ENCODE results near the gene DCDC2C. TPM values are rescaled to one million over a fixed set of nuclear protein-coding genes. Genes with fewer than 3 reads are reported as not detected.

Gene DCDC2C
- polyA plus RNA-seq, 3 donors: not detected

GRCh38 chr2:3654531-3655225 is 48.7 kb upstream of the DCDC2C start:
- Mint-ChIP-seq H3K4me3 (no peak overlapping the region), H3K27ac (no peak overlapping the region), H3K36me3 (no peaks in the 10 kb centered on the region), H3K9me3 (peaks cover 0 to 8% (median 0%) of the 10 kb centered on the region in 7 donors), H3K27me3 (ENCODE audit: low read depth in 3 of 3) (peaks cover 10 to 32% (median 28%) of the 10 kb centered on the region in 3 donors), H3K4me1 (peaks cover 11% of the 10 kb centered on the region)
- Histone ChIP-seq H3K27me3 (ENCODE audit: control insufficient read depth in 2 of 2, insufficient read depth in 2 of 2, low read length in 2 of 2) (peaks cover 0 to 17% of the 10 kb centered on the region in 2 donors), H3K9me3 (replicated peaks in 1 of 2; ENCODE audit: control insufficient read depth in 1 of 2, insufficient read depth in 1 of 2, low read length in 2 of 2) (no peaks in the 10 kb centered on the region), H3K79me2 (ENCODE audit: insufficient read depth, low read length) (no peaks in the 10 kb centered on the region), H3K4me3 (replicated peaks in 1 of 3; ENCODE audit: low read depth in 2 of 3, low read length in 3 of 3) (no peak overlapping the region), H3K27ac (ENCODE audit: low read depth in 1 of 2, low read length in 2 of 2) (no peak overlapping the region), H2AFZ (ENCODE audit: insufficient read depth, low read depth, low read length, poor library complexity, severe bottlenecking) (no peak overlapping the region), H3K36me3 (replicated peaks in 1 of 2; ENCODE audit: control insufficient read depth in 1 of 2, insufficient read depth in 2 of 2, low read length in 2 of 2) (no peaks in the 10 kb centered on the region), H4K20me1 (ENCODE audit: insufficient read depth, low read length) (no peaks in the 10 kb centered on the region), H3K9ac (ENCODE audit: insufficient read depth, low read length, poor library complexity, severe bottlenecking) (no peak overlapping the region), H3K4me1 (ENCODE audit: control insufficient read depth in 1 of 2, insufficient read depth in 2 of 2, low read length in 2 of 2) (peaks cover 2 to 10% of the 10 kb centered on the region in 2 donors), H3K4me2 (replicated peaks; ENCODE audit: extremely low read depth, low read length, poor library complexity, severe bottlenecking) (no peak overlapping the region)
- no peak for DNase-seq
- TF ChIP-seq, protein P1, sequence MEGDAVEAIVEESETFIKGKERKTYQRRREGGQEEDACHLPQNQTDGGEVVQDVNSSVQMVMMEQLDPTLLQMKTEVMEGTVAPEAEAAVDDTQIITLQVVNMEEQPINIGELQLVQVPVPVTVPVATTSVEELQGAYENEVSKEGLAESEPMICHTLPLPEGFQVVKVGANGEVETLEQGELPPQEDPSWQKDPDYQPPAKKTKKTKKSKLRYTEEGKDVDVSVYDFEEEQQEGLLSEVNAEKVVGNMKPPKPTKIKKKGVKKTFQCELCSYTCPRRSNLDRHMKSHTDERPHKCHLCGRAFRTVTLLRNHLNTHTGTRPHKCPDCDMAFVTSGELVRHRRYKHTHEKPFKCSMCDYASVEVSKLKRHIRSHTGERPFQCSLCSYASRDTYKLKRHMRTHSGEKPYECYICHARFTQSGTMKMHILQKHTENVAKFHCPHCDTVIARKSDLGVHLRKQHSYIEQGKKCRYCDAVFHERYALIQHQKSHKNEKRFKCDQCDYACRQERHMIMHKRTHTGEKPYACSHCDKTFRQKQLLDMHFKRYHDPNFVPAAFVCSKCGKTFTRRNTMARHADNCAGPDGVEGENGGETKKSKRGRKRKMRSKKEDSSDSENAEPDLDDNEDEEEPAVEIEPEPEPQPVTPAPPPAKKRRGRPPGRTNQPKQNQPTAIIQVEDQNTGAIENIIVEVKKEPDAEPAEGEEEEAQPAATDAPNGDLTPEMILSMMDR (IDR thresholded peaks at IDR 0.05): no peak
- intact Hi-C loops (cut with micrococcal nuclease): loop anchor here in 1 of 2 donors (5.0 kb wide), 1 partner anchor 1532 kb away; no protein-coding TSS in a partner anchor
- 87% methylated on average over 21 of the region's 21 CpGs for WGBS (ENCODE audit: insufficient coverage)

GRCh38 chr2:3655871-3656761 is 47.3 kb upstream of the DCDC2C start:
- Mint-ChIP-seq H3K9me3 (peaks cover 0 to 12% (median 0%) of the 10 kb centered on the region in 7 donors), H3K27me3 (ENCODE audit: low read depth in 3 of 3) (peaks cover 10 to 30% (median 24%) of the 10 kb centered on the region in 3 donors), H3K27ac (no peak overlapping the region), H3K36me3 (no peaks in the 10 kb centered on the region), H3K4me3 (no peak overlapping the region), H3K4me1 (peaks cover 7% of the 10 kb centered on the region)
- H3K27me3 ChIP-seq (ENCODE audit: control insufficient read depth in 2 of 2, insufficient read depth in 2 of 2, low read length in 2 of 2): peaks cover 0 to 17% of the 10 kb centered on the region in 2 donors
- DNase-seq: no peak
- intact Hi-C loops (cut with micrococcal nuclease): no loop called here
- TF ChIP-seq, protein P1 (IDR thresholded peaks at IDR 0.05): no peak
- no peaks in the 10 kb centered on the region for H3K9me3 ChIP-seq (replicated peaks in 1 of 2; ENCODE audit: control insufficient read depth in 1 of 2, insufficient read depth in 1 of 2, low read length in 2 of 2)
- no peak overlapping the region for H3K4me2 ChIP-seq (replicated peaks; ENCODE audit: extremely low read depth, low read length, poor library complexity, severe bottlenecking)
- no peak overlapping the region for H3K9ac ChIP-seq (ENCODE audit: insufficient read depth, low read length, poor library complexity, severe bottlenecking)
- no peaks in the 10 kb centered on the region for H3K36me3 ChIP-seq (replicated peaks in 1 of 2; ENCODE audit: control insufficient read depth in 1 of 2, insufficient read depth in 2 of 2, low read length in 2 of 2)
- 92% methylated on average over 21 of the region's 28 CpGs for WGBS (ENCODE audit: insufficient coverage)
- H2AFZ ChIP-seq (ENCODE audit: insufficient read depth, low read depth, low read length, poor library complexity, severe bottlenecking): no peak overlapping the region
- no peaks in the 10 kb centered on the region for H4K20me1 ChIP-seq (ENCODE audit: insufficient read depth, low read length)
- H3K4me1 ChIP-seq (ENCODE audit: control insufficient read depth in 1 of 2, insufficient read depth in 2 of 2, low read length in 2 of 2): peaks cover 2 to 10% of the 10 kb centered on the region in 2 donors
- H3K79me2 ChIP-seq (ENCODE audit: insufficient read depth, low read length): no peaks in the 10 kb centered on the region
- no peak overlapping the region for H3K4me3 ChIP-seq (replicated peaks in 1 of 3; ENCODE audit: low read depth in 2 of 3, low read length in 3 of 3)
- no peak overlapping the region for H3K27ac ChIP-seq (ENCODE audit: low read depth in 1 of 2, low read length in 2 of 2)

All from CD14-positive monocyte (primary cell).